GM10248 (cell line): ENCODE data around the gene ZNF287.

Experiments used
- CTCF ChIA-PET: fragments of 300-600 bp; sonication (Branson Sonifier 250); formaldehyde crosslinking; extraction: SDS; loops from one replicate; lab custom pipeline; 2021; ENCODE audit warnings: antibody characterized with exemption; lab: Yijun Ruan, JAX
- POLR2A ChIA-PET: fragments of 350-650 bp; sonication (Branson Sonifier 250); formaldehyde crosslinking; extraction: SDS; loops from one replicate; lab custom pipeline; 2020; ENCODE audit warnings: antibody characterized with exemption; lab: Yijun Ruan, JAX
- DNase-seq: peaks from one replicate; pipeline ENCODE4 v3.0.0; 2012; ENCODE audit errors: extremely low spot score
- TF ChIP-seq, protein P1 (sequence below): IDR thresholded peaks from 2 replicates; pipeline ENCODE4 v1.5.1; 2012; ENCODE audit warnings: mild to moderate bottlenecking, low read depth; ENCODE audit errors: extremely low read depth, missing control alignments, control extremely low read depth

ZNF287 gene

DNA sequence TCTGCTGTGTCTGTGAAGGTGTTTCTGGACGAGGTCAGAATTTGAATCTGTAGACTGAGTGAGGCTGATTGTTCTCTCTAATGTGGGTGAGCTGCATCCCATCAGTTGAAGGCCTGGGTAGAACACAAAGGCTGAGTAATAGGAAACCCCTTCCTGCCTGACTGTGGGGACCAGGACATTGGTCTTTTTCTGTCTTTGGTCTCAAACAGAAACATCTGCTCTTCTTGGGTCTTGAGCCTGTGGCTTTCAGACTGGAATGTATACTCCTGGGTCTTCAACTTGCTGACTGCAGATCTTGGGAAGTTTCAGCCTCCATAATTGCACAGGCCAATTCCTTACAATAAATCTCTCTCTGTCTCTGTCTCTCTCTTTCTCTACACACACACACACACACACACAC is 57.4 kb downstream of the ZNF287 start:
- ChIA-PET CTCF (interaction anchor here (1.1 to 4.9 kb wide), 3 partner anchors 9 to 147 kb away, joined by 3 to 35 read pairs (median 12); no protein-coding TSS in a partner anchor), POLR2A (no interaction called here)
- DNase-seq, result no peak
- TF ChIP-seq, protein P1, sequence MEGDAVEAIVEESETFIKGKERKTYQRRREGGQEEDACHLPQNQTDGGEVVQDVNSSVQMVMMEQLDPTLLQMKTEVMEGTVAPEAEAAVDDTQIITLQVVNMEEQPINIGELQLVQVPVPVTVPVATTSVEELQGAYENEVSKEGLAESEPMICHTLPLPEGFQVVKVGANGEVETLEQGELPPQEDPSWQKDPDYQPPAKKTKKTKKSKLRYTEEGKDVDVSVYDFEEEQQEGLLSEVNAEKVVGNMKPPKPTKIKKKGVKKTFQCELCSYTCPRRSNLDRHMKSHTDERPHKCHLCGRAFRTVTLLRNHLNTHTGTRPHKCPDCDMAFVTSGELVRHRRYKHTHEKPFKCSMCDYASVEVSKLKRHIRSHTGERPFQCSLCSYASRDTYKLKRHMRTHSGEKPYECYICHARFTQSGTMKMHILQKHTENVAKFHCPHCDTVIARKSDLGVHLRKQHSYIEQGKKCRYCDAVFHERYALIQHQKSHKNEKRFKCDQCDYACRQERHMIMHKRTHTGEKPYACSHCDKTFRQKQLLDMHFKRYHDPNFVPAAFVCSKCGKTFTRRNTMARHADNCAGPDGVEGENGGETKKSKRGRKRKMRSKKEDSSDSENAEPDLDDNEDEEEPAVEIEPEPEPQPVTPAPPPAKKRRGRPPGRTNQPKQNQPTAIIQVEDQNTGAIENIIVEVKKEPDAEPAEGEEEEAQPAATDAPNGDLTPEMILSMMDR, result no peak

DNA sequence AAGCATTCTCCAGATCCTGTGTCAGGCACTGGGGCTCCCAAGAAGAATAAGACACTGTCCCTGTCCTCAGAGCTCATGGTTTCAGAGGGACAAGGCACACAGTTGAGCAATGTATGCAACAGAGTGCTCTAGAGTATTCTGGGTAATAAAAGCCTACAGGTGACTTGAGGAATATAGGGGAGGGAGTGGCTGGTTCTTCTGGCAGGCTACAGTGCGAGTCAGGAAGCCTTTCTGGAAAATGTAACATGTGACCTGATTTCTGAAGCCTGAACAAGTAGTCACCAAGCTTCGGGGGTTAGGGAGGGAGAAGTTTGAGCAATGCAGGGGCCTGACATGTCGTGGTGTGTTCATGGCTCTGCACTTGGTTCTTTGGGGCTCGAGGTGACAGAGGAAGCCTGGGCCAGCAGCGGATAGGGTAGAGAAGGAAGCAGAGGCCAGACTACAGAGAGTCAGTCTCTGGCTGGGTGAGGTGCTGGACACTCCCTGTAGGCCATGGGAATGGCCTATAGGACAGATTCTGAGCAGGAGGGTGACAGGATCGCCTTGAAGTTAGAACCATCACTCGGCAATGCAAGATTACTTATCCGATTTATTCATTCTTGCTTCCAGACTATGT is 61.0 kb downstream of the ZNF287 start:
- TF ChIP-seq, protein P1, result no peak
- CTCF ChIA-PET, result interaction anchor here (1.1 to 4.9 kb wide), 5 partner anchors 9 to 145 kb away, joined by 3 to 35 read pairs (median 9); no protein-coding TSS in a partner anchor
- POLR2A ChIA-PET, result no interaction called here
- no peak for DNase-seq

DNA sequence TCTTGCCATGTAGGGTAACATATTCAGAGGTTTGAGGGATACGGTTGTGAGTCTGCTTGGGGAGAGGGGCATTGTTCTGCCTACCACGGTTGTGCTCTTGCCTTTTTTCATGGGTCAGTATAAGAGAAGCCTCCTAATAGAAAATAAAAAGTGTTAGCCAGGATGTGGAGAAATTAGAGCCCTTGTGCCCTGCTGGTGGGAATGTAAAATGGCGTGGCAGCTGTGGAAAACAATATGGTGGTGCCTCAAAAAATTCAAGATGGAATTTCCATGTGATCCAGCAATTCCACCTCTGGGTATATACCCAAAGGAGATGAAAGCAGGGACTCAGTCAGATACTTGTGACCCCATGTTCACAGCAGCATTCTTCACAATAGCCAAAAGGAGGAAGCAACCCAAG is 62.8 kb downstream of the ZNF287 start:
- no peak for DNase-seq
- CTCF ChIA-PET, result interaction anchor here (2.0 to 2.9 kb wide), 2 partner anchors 15 to 53 kb away, joined by 6 to 9 read pairs; no protein-coding TSS in a partner anchor
- TF ChIP-seq, protein P1, result no peak
- POLR2A ChIA-PET, result no interaction called here

DNA sequence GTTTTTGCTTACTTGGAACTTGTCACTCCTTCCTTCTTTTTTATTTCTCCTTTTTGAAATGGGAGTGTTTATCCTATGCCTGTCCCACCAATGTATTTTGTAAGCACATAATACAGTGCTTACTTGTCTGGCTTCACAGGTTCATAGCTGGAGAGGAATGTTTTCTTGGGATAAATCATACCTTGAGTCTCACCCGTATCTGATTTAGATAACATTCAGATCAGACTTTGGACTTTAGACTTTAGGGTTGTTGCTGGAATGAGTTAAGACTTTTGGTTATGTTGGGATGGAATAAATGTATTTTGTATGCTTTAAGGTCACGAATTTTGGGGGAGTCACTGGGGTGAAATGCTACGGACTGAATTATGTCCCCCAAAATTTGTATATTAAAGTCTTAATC is 64.0 kb downstream of the ZNF287 start:
- ChIA-PET CTCF (interaction anchor here (2.0 to 2.9 kb wide), 2 partner anchors 17 to 52 kb away, joined by 6 to 9 read pairs; no protein-coding TSS in a partner anchor), POLR2A (no interaction called here)

More for the DNA sequence above, 64.0 kb downstream of the ZNF287 start:
- TF ChIP-seq, protein P1, result no peak
- DNase-seq, result no peak
